Thyroid gland (tissue), 4 donors: ENCODE measurements around the gene WAPL.

Source experiments
- CTCF ChIP-seq, 6 experiments: fragments of 200-600 bp in 3 of 6; fragments of 450-650 bp in 3 of 6; sonication (generic) in 3 of 6; IDR thresholded peaks; one replicate each; pipeline ENCODE4 v1.5.1; 2016 to 2019; ENCODE audit warnings: antibody characterized with exemption in 6 of 6, mild to moderate bottlenecking in 2 of 6, inconsistent platforms in 1 of 6, moderate library complexity in 1 of 6
- POLR2A ChIP-seq, 2 donors: fragments of 450-650 bp; IDR thresholded peaks; one replicate each; pipeline ENCODE4 v1.6.1; 2017; ENCODE audit warnings: antibody characterized with exemption in 2 of 2, mild to moderate bottlenecking in 2 of 2, moderate library complexity in 1 of 2

GRCh38 chr10:86511027-86511865, 10.3 kb downstream of the WAPL start:
- TF ChIP-seq POLR2A (IDR thresholded peaks at IDR 0.05) (no peak), CTCF (IDR thresholded peaks at IDR 0.05) (no peak)
